Heart left ventricle (tissue), 16 donors: ENCODE data around the gene CACNB1. TPM values are rescaled to one million over a fixed set of nuclear protein-coding genes. Genes with fewer than 3 reads are reported as not detected.

Source experiments
- ATAC-seq, 4 donors: fragments of 200-7000 bp; cut with Tn5 transposase; one replicate each; pipeline ENCODE4 v1.9.1; 2020 to 2022; ENCODE audit warnings: moderate library complexity in 4 of 4, mild to moderate bottlenecking in 3 of 4, moderate number of reproducible peaks in 1 of 4
- DNase-seq, 5 donors: peaks; one replicate each; pipeline ENCODE4 v3.0.0-alpha.2; 2020
- H3K27ac ChIP-seq, 12 donors: fragments of 200-600 bp; sonication (generic) in 4 of 12; one replicate each; pipeline versions ENCODE4 v1.5.0 to v1.8.0; 2016 to 2022; ENCODE audit warnings: mild to moderate bottlenecking in 2 of 12
- H3K27me3 ChIP-seq, 9 donors: fragments of 200-600 bp; sonication (generic) in 2 of 9; one replicate each; pipeline versions ENCODE4 v1.5.1 to v1.8.0; 2016 to 2022; ENCODE audit warnings: mild to moderate bottlenecking in 3 of 9
- H3K36me3 ChIP-seq, 9 donors: fragments of 200-600 bp; sonication (generic) in 2 of 9; one replicate each; pipeline versions ENCODE4 v1.5.0 to v1.8.0; 2018 to 2022; ENCODE audit warnings: mild to moderate bottlenecking in 2 of 9
- H3K4me1 ChIP-seq, 12 donors: fragments of 200-600 bp; sonication (generic) in 4 of 12; one replicate each; pipeline versions ENCODE4 v1.5.0 to v1.8.0; 2016 to 2022; ENCODE audit warnings: mild to moderate bottlenecking in 3 of 12
- H3K4me3 ChIP-seq, 12 donors: fragments of 200-600 bp; sonication (generic) in 4 of 12; one replicate each; pipeline versions ENCODE4 v1.5.0 to v1.8.0; 2017 to 2022; ENCODE audit warnings: mild to moderate bottlenecking in 9 of 12, moderate library complexity in 4 of 12
- H3K9me3 ChIP-seq, 12 donors: fragments of 200-600 bp; sonication (generic) in 4 of 12; one replicate each; pipeline versions ENCODE4 v1.5.0 to v1.8.0; 2016 to 2022; ENCODE audit warnings: mild to moderate bottlenecking in 1 of 12
- POLR2A ChIP-seq, 2 donors: fragments of 450-650 bp; IDR thresholded peaks; one replicate each; pipeline ENCODE4 v1.6.1; 2017; ENCODE audit warnings: antibody characterized with exemption in 2 of 2, mild to moderate bottlenecking in 2 of 2, moderate library complexity in 2 of 2
- WGBS, 4 donors: extraction: QIAGEN DNeasy Blood & Tissue Kit in 2 of 4; methylation state at CpG; one replicate each; pipeline versions ENCODE4 v1.1.5 to v1.1.7; 2013 to 2018; 5-methylcytosine and 5-hydroxymethylcytosine counted together
- intact Hi-C, 10 donors: fragments of 100-400 bp; cut with DNase I; formaldehyde crosslinking; loops; one replicate each; pipeline versions ENCODE4 v1.11.1 to v1.14.2; 2022
- polyA plus RNA-seq, 2 donors: library from polyadenylated mRNA; stranded (reverse); fragments of 200-250 nt; gene quantifications; one replicate each; pipeline ENCODE4 v1.2.3, GENCODE V29; 2013
- total RNA-seq, 9 donors: library from RNA; depleted of rRNA in 2 of 9; stranded (reverse); fragments of >200 nt in 2 of 9; fragmentation: NEBNext Ultra II Directional in 3 of 9; extraction: Animal tissue kit (Norgen Biotek cat#: 25700) in 3 of 9; gene quantifications; one replicate each; pipeline versions ENCODE4 v1.1.0 to v1.2.4, GENCODE V29; 2016 to 2023
- TF ChIP-seq, protein P1 (sequence below), 12 donors: fragments of 200-600 bp; sonication (generic) in 4 of 12; IDR thresholded peaks; one replicate each; pipeline versions ENCODE4 v1.5.0 to v1.8.0; 2018 to 2022; ENCODE audit warnings: antibody characterized with exemption in 12 of 12, mild to moderate bottlenecking in 5 of 12
- donor health status: ischemic (EF 13 %, LVEDD 7.1; RV severe dilation, severe dysfunction).
- donor health status: healthy with polysubstance abuse.
- donor health status: DM: no; HTN: yes; CAD: no.
- donor health status: DM: no; HTN: no; CAD: no.
- donor health status: ischemic (EF 25% LVEDD 6.9; RV normal size, moderate dysfunction).
- donor health status: ischemic (EF 25% LVEDD 5.7; RV mildly dilated, moderate dysfunction).
- donor health status: healthy.
- donor health status: DM: yes; HTN: yes; CAD: no.
- donor health status: ischemic (EF 35%, LVEDD 5.7; RV mildly dilated, moderate dysfunction).
- donor health status: nonischemic (EF 11% LVEDD 7.7; RV severe dilation, severe dysfunction).
- donor health status: DM: yes; HTN: yes; CAD: no.
- donor health status: PGD.
- donor health status: ischemic (EF 29% LVEDD 5.4; RV normal size, mild dysfunction).
- donor health status: nonischemic (EF 23%, LVEDD 6.1; RV moderate dilation, normal function).

The CACNB1 gene
- total and polyA plus RNA-seq, 11 donors, result 4.3 to 14.3 (median 7.1) TPM

DNA sequence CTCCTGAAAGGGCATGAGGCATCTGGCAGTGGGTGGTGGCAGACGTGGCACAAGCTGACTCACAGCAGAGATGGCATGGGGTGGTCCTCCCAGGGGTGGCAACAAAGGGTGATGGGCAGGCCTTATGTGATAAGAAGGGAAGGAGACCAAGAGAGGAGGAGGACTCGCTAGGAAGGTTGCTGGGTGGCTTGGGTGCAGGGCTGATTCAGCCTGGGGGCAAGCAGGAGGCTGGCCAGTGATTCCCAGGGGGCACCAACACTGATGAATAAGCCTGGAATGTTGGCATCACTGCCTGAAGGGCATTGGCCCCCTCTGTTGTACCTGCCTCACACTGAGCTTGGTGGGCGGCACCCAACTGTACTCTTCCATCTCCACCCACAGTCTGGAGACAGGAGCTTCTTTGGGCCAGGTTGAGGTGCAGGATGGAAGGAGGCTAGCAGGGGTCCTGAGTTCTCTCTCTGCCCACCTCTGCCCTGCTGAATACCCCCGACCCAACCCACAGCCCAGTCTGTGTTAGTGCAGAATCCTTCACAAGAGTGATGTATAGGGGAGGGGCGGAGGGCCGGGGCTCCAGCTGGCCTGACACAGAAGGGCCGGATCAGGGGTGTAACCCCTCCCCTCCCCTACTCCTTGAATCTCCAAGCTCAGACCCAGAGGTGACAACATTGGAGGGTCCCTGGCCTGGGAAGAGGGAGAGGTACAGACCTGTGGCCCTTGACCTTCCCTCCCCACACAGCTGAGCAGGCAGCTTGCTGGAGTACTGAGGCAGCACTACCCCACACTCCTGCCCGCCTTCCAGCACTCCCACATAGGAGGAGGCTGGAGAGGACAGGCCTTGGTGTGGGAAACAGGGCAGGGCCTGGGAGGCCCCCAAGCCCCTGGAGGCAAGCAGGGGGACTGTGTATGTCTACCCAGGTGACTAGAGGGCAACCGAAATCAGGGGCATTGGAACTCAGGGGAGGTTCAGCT, 25.7 kb upstream of the CACNB1 start:
- 77 to 86% (median 83%) methylated on average over 9 of the region's 9 CpGs for WGBS, 4 donors

DNA sequence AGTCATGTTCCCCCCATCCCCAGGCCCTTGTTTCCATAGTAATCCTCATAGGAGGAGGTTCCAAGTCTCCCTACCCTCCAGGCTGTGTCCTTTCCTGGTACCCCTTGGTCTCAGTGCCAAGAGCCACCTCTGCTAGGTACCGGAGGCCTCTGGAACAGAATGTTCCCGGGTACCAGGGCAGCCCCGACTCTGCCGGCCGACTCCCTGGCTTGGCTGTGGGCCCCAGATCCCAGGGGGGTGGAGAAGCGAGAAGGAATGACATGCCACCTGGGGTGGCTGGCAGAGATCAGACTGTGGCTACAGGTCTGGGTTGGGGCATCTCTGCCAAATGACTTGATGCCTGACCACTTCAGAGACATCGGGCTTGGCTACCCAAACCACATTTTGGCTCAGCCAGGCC, 24.7 kb upstream of the CACNB1 start:
- no peaks in the 10 kb centered on the region for H3K9me3 ChIP-seq
- H3K4me3 ChIP-seq, result no peak overlapping the region
- ATAC-seq, result peak in 1 of 4 donors; percentile 9
- H3K36me3 ChIP-seq, result no peaks in the 10 kb centered on the region
- H3K27ac ChIP-seq, result no peak overlapping the region
- intact Hi-C loops, result no loop called here
- H3K4me1 ChIP-seq, result peaks cover 0 to 29% (median 15%) of the 10 kb centered on the region in 12 donors
- 57 to 72% (median 69%) methylated on average over 4 to 7 of the region's 7 CpGs for WGBS, 4 donors
- DNase-seq, result peak in 1 of 5 donors; percentile 57
- H3K27me3 ChIP-seq, result peaks cover 10 to 44% (median 21%) of the 10 kb centered on the region in 9 donors
- TF ChIP-seq POLR2A (IDR thresholded peaks at IDR 0.05), result no peak
- TF ChIP-seq, protein P1, sequence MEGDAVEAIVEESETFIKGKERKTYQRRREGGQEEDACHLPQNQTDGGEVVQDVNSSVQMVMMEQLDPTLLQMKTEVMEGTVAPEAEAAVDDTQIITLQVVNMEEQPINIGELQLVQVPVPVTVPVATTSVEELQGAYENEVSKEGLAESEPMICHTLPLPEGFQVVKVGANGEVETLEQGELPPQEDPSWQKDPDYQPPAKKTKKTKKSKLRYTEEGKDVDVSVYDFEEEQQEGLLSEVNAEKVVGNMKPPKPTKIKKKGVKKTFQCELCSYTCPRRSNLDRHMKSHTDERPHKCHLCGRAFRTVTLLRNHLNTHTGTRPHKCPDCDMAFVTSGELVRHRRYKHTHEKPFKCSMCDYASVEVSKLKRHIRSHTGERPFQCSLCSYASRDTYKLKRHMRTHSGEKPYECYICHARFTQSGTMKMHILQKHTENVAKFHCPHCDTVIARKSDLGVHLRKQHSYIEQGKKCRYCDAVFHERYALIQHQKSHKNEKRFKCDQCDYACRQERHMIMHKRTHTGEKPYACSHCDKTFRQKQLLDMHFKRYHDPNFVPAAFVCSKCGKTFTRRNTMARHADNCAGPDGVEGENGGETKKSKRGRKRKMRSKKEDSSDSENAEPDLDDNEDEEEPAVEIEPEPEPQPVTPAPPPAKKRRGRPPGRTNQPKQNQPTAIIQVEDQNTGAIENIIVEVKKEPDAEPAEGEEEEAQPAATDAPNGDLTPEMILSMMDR (IDR thresholded peaks at IDR 0.05), result no peak

More for the DNA sequence above, 25.7 kb upstream of the CACNB1 start:
- DNase-seq (no peak), ATAC-seq (no peak)
- H3K4me1 ChIP-seq, result peaks cover 0 to 29% (median 15%) of the 10 kb centered on the region in 12 donors
- no peaks in the 10 kb centered on the region for H3K36me3 ChIP-seq
- H3K27ac ChIP-seq, result no peak overlapping the region
- no peak for TF ChIP-seq POLR2A (IDR thresholded peaks at IDR 0.05)
- TF ChIP-seq, protein P1 (IDR thresholded peaks at IDR 0.05), result no peak
- no peaks in the 10 kb centered on the region for H3K9me3 ChIP-seq
- peaks cover 10 to 48% (median 28%) of the 10 kb centered on the region in 9 donors for H3K27me3 ChIP-seq
- H3K4me3 ChIP-seq, result no peak overlapping the region
- intact Hi-C loops, result no loop called here

DNA sequence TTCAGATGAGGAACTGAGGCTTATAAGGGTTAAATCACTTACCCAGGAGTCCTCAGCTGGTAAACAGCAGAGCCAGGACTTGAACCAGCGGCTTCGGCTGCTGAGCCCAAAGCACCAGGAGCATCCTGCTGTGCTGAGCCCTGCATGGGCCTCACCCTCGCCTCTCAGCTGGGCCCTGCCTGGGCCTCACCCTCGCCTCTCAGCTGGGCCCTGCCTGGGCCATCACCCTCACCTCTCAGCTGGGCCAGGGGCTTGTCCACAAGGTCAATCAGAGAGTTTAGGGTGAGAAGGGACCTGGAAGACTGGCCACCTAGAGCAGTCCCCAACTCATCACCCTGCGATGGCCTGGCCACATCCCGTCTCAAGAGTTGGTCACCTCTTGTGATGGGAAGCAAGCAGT, 24.1 kb upstream of the CACNB1 start:
- Histone ChIP-seq H3K27me3 (peaks cover 10 to 38% (median 20%) of the 10 kb centered on the region in 9 donors), H3K4me1 (peaks cover 0 to 29% (median 15%) of the 10 kb centered on the region in 12 donors)
- intact Hi-C loops, result no loop called here

More for the DNA sequence above, 24.1 kb upstream of the CACNB1 start:
- Histone ChIP-seq H3K9me3 (no peaks in the 10 kb centered on the region), H3K4me3 (no peak overlapping the region), H3K27ac (no peak overlapping the region), H3K36me3 (no peaks in the 10 kb centered on the region)
- 79 to 96% (median 92%) methylated on average over 2 to 6 of the region's 6 CpGs for WGBS, 4 donors
- ATAC-seq (no peak), DNase-seq (no peak)
- TF ChIP-seq, protein P1 (IDR thresholded peaks at IDR 0.05), result no peak
- no peak for TF ChIP-seq POLR2A (IDR thresholded peaks at IDR 0.05)
